GM19397 (cell line): ENCODE data around the gene FTO.
"Not testable (repeated sequence)": the region's sequence is repeated elsewhere in the genome, so short reads cannot be mapped to it uniquely, and the experiment has no call there.

Experiments
- ATAC-seq: cut with Tn5 transposase; IDR thresholded peaks from one replicate; pipeline ENCODE4 v1.9.1; 2021; ENCODE audit warnings: mild to moderate bottlenecking, moderate library complexity; ENCODE audit not compliant: unreplicated experiment

Gene FTO

GRCh38 chr16:53855056-53855455 lies 151.1 kb downstream of the FTO start:
- ATAC-seq, result no peak

- ATAC-seq, result no peak
Measured at GRCh38 chr16:53855511-53855910, 151.6 kb downstream of the FTO start.

DNA sequence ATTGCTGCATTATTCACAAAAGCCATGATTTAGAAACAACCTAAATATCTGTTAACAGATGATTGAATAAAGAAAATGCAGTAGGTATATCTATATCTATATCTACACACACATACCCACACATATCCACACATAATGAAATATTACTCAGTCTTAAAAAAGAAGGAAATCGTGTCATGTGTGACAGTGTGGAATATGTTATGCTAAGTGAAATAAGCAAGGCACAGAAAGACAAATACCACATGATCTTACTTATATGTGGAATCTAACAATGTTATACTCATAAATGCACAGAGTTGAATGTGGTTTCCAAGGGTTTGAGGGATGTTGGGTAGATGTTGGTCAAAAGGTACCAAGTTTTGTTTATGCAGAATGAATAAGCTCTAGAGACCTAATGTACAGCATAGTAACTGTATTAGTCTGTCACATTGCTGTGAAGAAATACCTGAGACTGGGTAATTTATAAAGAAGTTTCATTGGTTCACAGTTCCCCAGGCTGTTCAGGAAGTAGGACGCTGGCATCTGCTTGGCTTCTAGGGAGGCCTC lies 156.1 kb downstream of the FTO start:
- ATAC-seq, result no peak

GRCh38 chr16:53863861-53864260 lies 159.9 kb downstream of the FTO start:
- no peak for ATAC-seq

DNA sequence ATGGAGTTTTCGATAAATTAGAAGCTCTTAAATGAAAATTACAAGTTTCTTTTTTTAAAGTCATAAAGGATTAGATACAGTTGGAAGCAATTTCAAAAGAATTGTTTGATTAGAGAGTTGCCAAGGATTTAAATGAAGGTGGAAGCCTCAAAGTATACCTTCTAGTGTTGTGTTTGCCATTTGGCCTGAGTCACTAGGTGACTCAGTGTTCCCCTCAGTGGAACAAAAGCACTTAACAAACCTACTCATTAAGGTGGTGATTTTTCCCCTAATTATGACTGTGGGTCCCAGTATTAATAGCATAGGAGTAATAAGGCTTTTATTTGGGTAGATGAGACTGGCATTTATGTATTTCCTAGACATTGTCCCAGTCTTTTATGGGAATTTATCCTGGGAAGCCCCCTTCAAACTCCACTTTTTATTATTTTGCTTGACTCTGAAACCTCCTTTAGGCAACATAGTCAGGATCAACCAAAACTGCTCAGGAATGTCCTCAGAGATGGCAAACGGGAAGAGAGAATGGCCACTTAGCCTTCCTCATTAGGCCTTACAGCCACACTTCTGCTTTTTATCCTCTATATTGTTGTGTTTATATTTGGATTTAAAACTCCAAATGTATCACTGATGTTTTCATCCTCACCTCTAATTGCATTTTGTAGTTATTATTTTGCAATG lies 161.0 kb downstream of the FTO start:
- ATAC-seq, result no peak

DNA sequence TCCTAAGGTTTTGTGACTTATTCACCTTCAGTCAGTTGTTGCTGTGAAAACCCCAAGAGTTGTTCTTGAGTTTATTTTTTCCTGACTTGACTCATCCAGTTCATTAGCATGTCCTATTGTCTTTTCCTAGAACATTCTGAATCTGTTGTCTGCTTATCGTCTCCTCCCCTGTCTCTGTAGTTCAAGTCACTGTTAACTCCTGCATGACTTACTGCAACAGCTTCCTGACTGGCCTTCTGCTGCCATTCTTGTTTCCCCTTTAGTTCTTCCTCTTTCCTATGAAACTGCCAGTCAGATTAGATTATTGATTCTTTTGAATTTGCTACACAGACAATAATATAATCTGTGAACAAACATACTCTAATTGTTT lies 161.5 kb downstream of the FTO start:
- ATAC-seq, result no peak

- ATAC-seq, result no peak
Measured at GRCh38 chr16:53866520-53866919, 162.6 kb downstream of the FTO start.

DNA sequence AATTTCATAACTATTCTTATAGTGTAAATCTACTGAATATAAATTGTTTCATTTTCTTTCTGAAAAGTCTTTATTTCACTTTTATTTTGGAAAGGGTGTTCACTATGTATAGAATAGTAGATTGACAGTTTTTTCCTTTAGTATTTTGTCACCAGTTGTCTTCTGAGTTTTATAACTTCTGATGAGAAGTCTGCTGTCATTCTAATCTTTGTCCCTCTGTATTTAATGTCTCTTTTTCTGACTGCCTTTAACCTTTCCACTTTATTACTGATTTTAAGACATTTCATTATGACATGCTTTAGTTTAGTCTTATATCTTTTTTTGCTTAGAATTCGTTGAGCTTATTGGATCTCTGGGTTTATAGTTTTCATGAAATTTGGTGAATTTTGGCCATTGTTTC lies 166.9 kb downstream of the FTO start:
- no peak for ATAC-seq

GRCh38 chr16:53872248-53873221 lies 168.6 kb downstream of the FTO start:
- ATAC-seq, result no peak

DNA sequence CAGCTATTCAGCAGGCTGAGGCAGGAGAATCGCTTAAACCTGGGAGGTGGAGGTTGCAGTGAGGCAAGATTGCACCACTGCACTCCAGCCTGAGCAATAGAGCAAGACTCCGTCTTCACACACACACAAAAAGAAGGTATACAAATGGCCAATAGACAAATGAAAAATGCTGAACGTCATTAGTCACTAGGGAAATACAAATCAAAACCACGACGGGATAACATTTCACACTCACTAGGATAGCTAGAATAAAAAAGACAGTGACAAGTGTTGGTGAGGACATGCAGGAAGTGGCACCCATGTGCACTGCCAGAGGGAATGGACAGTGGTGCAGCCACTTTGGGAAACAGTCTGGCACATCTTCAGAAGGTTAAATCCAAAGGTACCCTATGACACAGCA lies 172.9 kb downstream of the FTO start:
- no peak for ATAC-seq

- no peak for ATAC-seq
Measured at GRCh38 chr16:53878216-53878615, 174.3 kb downstream of the FTO start.

- ATAC-seq, result no peak
Measured at GRCh38 chr16:53881371-53881770, 177.4 kb downstream of the FTO start.

DNA sequence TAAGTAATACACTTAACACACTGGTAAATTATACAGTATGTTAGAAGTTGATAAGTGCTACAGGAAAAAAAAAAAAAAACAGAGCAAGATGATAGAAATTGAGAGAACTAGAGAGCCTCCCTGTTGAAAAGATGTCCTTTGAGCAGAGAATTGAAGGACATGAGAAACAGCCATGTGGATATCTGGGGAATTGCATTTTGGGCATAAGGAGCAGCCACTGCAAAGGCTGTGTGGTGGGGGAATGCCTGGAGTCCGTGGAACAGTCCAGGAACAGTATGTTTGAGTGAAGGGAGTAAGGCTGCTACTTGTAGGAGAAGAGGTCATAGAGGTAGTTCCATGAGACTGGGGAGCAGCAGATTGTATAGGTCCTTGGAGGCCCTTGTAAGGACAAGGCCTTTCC lies 178.4 kb downstream of the FTO start:
- ATAC-seq, result no peak

- no peak for ATAC-seq
Measured at GRCh38 chr16:53884748-53885147, 180.8 kb downstream of the FTO start.

DNA sequence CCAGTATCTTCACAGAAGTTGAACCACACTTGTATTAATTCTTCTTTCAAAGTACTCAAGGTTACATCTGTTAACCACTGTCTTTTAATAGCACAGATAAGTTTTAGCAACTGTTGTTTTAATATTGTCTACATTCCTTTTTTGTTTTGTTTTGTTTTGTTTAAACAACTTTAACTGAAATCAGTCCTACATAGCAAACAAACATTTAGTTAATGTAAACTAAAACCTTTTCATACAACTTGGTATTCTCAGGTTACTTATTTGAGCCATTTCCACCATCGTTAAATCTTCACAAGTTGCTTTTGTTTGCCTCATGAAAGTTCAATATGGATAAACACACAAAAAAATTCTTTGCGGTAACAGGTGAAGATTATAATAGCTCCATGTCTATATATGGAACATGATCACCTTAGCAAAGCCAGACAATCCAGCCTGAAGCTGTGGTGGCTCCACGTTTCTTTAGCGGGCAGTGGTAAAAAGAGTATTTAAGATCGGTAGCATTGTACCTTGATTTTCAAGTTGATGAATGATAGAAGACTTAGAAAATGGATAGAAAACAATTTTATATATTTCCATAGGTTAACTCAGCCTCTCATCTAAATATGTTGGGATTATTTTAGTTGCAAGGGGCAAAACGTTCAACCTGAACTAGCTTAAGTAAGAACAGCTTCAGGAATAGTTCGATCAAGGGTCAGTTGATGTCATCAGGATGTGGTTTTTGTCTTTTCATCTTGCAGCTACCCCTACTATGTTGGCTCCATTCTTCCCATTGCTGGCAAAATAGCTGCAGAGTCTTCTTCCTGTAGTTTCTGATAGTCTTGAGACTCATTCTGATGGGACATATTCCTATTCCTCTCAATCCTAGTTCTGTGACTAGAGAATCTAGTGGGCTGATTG lies 182.8 kb downstream of the FTO start:
- no peak for ATAC-seq

DNA sequence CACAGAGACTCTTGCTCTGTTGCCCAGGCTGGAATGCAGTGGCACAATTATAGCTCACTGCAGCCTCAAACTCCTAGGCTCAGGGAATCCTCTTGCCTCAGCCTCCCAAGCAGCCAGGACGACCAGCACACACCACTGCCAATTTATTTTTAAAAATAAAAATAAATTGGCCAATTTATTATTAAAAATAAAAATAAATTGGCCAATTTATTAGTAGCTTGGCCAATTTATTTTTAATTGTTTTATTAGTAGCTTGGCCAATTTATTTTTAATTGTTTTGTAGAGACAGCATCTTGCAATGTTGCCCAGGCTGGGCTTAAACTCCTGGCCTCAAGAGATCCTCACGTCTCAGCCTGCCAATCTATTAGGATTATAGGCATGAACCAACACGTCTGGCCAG lies 184.3 kb downstream of the FTO start:
- no peak for ATAC-seq

DNA sequence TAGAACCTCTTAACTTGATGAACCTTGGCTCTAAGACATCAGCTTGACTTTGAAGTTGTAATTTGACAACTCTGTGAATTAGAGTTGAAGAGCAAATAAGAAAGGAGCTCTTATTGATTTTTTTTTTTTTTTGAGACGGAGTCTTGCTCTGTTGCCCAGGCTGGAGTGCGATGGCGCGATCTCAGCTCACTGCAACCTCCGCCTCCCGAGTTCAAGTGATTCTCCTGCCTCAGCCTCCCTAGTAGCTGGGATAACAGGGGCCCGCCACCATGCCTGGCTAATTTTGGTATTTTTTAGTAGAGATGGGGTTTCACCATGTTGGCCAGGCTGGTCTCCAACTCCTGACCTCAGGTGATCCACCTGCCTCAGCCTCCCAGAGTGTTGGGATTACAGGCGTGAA lies 186.9 kb downstream of the FTO start:
- not testable (repeated sequence) for ATAC-seq

- no peak for ATAC-seq
Measured at GRCh38 chr16:53891409-53892139, 187.6 kb downstream of the FTO start.

GRCh38 chr16:53892155-53892554 lies 188.2 kb downstream of the FTO start:
- no peak for ATAC-seq

DNA sequence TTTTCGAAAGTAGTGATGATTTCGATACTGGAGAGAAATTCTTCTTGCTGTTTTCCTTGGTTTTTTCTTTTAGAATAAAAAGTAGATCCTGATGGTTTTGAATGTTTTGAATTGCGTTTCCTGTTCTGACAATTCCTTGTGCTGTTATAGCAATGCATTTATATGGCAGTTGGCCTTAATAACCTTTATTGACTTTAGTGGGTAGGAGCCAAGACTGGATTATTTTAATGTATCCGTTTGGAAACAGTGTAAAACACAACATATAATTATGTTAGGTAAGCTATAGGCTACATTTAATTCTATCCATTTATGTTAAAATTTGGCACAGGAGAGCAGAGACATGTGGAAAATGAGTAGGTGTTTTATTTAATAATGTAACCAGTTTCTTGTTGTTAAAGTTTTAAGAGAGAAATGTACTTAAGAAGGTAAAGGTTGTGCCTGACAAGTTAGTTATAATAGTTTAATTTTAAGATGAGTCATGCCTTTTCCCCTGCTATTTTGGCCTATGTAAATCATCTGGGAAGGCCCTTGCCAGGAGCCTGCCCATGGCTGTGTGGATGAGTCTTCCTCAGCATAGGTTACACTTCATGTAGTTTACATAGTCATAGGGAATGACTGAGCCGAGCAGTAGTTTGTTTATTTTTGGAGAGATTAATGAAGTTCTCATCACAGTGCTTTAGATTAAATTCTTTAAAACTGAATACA lies 189.9 kb downstream of the FTO start:
- ATAC-seq, result no peak
